A673 (cell line): Measurements from ENCODE around the gene PARP16. TPM values are rescaled to one million over a fixed set of nuclear protein-coding genes. Genes with fewer than 3 reads are reported as not detected.

Experiments
- BruUV-seq: library from RNA; stranded (reverse); fragments of 400-500 nt; replicated peaks from 2 replicates; lab custom pipeline; 2021; lab: Mats Ljungman, UMichigan
- CTCF ChIA-PET: fragments of 300-600 bp; sonication (Branson Sonifier 250); formaldehyde crosslinking; loops from one replicate; lab custom pipeline; 2022; ENCODE audit warnings: antibody characterized with exemption; lab: Charles Lee
- POLR2A ChIA-PET: fragments of 300-600 bp; sonication (Branson Sonifier 250); formaldehyde crosslinking; loops from one replicate; lab custom pipeline; 2022; ENCODE audit warnings: antibody characterized with exemption; ENCODE audit not compliant: low non-redundant PET; lab: Charles Lee
- DNase-seq: peaks from one replicate; pipeline ENCODE4 v3.0.0-alpha.2; 2015; ENCODE audit warnings: low spot score
- H3K27ac ChIP-seq: fragments of 200-600 bp; sonication (generic); 2 replicates; pipeline ENCODE4 v1.5.1; 2016; ENCODE audit warnings: mixed run types, low read depth, mild to moderate bottlenecking, mixed read lengths, antibody characterized with exemption, low read length; ENCODE audit not compliant: poor library complexity, severe bottlenecking
- H3K27me3 ChIP-seq: fragments of 200-600 bp; sonication (generic); replicated peaks from 2 replicates; pipeline ENCODE4 v1.6.1; 2017; ENCODE audit warnings: mixed run types, low read depth, mild to moderate bottlenecking, mixed read lengths, antibody characterized with exemption, low read length; ENCODE audit not compliant: insufficient read depth, poor library complexity
- H3K36me3 ChIP-seq: fragments of 200-600 bp; sonication (generic); 2 replicates; pipeline ENCODE4 v1.6.1; 2016; ENCODE audit warnings: mixed run types, mild to moderate bottlenecking, mixed read lengths, antibody characterized with exemption, low read length; ENCODE audit not compliant: insufficient read depth, poor library complexity, severe bottlenecking
- H3K4me1 ChIP-seq: fragments of 200-600 bp; sonication (generic); 2 replicates; pipeline ENCODE4 v1.6.1; 2017; ENCODE audit warnings: mixed run types, mild to moderate bottlenecking, mixed read lengths, antibody characterized with exemption, low read length; ENCODE audit not compliant: insufficient read depth, poor library complexity, severe bottlenecking
- H3K4me3 ChIP-seq: fragments of 200-600 bp; sonication (generic); 2 replicates; pipeline ENCODE4 v1.5.1; 2016; ENCODE audit warnings: low read depth, mixed run types, mild to moderate bottlenecking, mixed read lengths, low read length; ENCODE audit not compliant: poor library complexity, severe bottlenecking
- H3K9me3 ChIP-seq: fragments of 200-600 bp; sonication (generic); 2 replicates; pipeline ENCODE4 v1.6.1; 2016; ENCODE audit warnings: mixed run types, low read depth, mild to moderate bottlenecking, mixed read lengths, antibody characterized with exemption, low read length; ENCODE audit not compliant: poor library complexity, severe bottlenecking
- EZH2 ChIP-seq: fragments of 200-600 bp; sonication (generic); IDR thresholded peaks from 2 replicates; pipeline ENCODE4 v1.6.1; 2017; ENCODE audit warnings: borderline replicate concordance, low read depth, mild to moderate bottlenecking, mixed read lengths, antibody characterized with exemption, low read length; ENCODE audit not compliant: poor library complexity, severe bottlenecking
- intact Hi-C: fragments of 100-400 bp; cut with micrococcal nuclease; formaldehyde crosslinking; loops from one replicate; pipeline ENCODE4 v1.10.0; 2022; ENCODE audit not compliant: unreplicated experiment
- total RNA-seq: library from RNA; stranded (reverse); gene quantifications from 2 replicates; pipeline ENCODE4 v1.2.3, GENCODE V29; 2021
- TF ChIP-seq, protein P1 (sequence below): fragments of 300-800, 200-600 bp; sonication (generic); conservative IDR thresholded peaks from 2 replicates; pipeline ENCODE4 v1.5.1; 2017; ENCODE audit warnings: low read depth, mild to moderate bottlenecking, antibody characterized with exemption, low read length, moderate library complexity, mixed read lengths

PARP16 gene
- total RNA-seq, 1 experiment from 2014 or later, result 5.7 TPM

DNA sequence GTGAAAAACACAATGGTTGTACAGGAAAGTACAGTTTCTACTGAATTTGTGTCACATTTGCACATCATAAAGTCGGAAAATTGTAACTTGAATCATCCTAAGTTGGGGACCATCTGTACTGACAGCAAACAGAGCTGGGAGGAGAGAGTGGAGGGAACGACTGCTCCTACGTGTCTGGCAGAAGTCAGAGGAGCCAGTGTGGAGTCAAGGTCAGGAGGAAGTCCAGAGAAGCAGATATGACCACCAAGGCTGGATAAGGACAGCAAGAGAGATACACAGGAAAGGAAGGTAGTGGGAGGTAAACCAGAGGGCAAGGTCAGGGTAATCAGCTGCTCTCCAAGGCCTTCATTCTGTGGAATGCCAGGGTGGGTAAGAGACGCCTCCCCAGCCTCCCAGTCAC is 72.7 kb downstream of the PARP16 start:
- ChIA-PET CTCF (no interaction called here), POLR2A (no interaction called here)
- Histone ChIP-seq H3K4me3 (no peak overlapping the region), H3K9me3 (no peaks in the 10 kb centered on the region), H3K27me3 (no peaks in the 10 kb centered on the region), H3K36me3 (no peaks in the 10 kb centered on the region), H3K27ac (no peak overlapping the region), H3K4me1 (peaks cover 7% of the 10 kb centered on the region)
- no TSS peak for BruUV-seq
- intact Hi-C loops, result no loop called here
- DNase-seq, result no peak
- TF ChIP-seq, protein P1, sequence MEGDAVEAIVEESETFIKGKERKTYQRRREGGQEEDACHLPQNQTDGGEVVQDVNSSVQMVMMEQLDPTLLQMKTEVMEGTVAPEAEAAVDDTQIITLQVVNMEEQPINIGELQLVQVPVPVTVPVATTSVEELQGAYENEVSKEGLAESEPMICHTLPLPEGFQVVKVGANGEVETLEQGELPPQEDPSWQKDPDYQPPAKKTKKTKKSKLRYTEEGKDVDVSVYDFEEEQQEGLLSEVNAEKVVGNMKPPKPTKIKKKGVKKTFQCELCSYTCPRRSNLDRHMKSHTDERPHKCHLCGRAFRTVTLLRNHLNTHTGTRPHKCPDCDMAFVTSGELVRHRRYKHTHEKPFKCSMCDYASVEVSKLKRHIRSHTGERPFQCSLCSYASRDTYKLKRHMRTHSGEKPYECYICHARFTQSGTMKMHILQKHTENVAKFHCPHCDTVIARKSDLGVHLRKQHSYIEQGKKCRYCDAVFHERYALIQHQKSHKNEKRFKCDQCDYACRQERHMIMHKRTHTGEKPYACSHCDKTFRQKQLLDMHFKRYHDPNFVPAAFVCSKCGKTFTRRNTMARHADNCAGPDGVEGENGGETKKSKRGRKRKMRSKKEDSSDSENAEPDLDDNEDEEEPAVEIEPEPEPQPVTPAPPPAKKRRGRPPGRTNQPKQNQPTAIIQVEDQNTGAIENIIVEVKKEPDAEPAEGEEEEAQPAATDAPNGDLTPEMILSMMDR, result no peak
- no peak for TF ChIP-seq EZH2

DNA sequence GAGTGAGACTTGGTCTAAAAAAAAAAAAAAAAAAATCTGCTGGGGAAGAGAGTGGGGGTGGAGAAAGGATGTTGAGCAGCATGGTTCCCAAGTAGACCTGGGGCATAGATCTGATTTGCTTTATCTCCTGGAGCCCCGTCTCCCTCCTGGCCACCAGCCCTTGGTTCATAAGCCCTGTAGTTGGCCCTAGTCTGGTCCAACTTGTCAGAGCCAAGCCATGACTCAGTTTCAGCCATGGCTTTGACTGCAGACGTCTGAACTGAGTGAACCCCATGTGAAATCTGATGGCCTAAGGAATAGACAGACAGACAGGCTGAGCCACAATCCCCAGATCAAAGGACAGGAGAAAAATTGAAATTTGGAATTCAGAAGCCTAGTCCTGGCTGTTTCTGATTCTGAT is 73.4 kb downstream of the PARP16 start:
- no peak overlapping the region for H3K4me3 ChIP-seq
- ChIA-PET POLR2A (no interaction called here), CTCF (no interaction called here)
- no peak overlapping the region for H3K27ac ChIP-seq
- H3K4me1 ChIP-seq, result peaks cover 7% of the 10 kb centered on the region
- H3K27me3 ChIP-seq, result no peaks in the 10 kb centered on the region
- H3K36me3 ChIP-seq, result no peaks in the 10 kb centered on the region
- no peaks in the 10 kb centered on the region for H3K9me3 ChIP-seq
- TF ChIP-seq EZH2, result no peak
- TF ChIP-seq, protein P1, result no peak
- no TSS peak for BruUV-seq
- intact Hi-C loops, result no loop called here
- DNase-seq, result no peak

DNA sequence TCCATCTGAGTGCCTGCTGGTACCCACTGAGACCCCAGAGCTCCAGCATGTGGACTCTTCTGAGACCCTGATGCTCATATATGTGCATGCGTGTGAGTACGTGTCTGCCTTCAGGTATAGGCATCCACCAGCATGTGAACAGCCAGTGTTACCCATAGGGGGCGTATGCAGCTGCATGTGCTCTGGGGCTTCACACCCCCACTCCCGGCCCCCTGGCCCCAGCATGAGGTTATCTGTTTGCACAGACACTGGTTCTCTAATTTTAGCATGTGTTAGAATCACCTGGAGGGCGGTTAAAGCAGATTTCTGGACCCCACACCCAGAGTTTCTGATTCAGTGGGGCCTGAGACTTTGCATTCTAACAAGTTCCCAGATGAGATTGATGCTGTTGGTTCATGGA is 74.6 kb downstream of the PARP16 start:
- Histone ChIP-seq H3K36me3 (no peaks in the 10 kb centered on the region), H3K27ac (no peak overlapping the region), H3K4me3 (no peak overlapping the region), H3K4me1 (peaks cover 7% of the 10 kb centered on the region), H3K27me3 (no peaks in the 10 kb centered on the region), H3K9me3 (no peaks in the 10 kb centered on the region)
- DNase-seq, result peak; percentile 44
- POLR2A ChIA-PET, result interaction anchor here (0.5 kb wide), 1 partner anchor 155 kb away, joined by 3 read pairs; no protein-coding TSS in a partner anchor
- intact Hi-C loops, result no loop called here
- TF ChIP-seq, protein P1, result peak; percentile 65
- TF ChIP-seq EZH2, result no peak
- no TSS peak for BruUV-seq
- CTCF ChIA-PET, result no interaction called here
